Activated B cell treated with CpG ODN at 0.5 μM for 24 hours (primary cell): ENCODE data around the gene PPTC7. TPM values are rescaled to one million over a fixed set of nuclear protein-coding genes. Genes with fewer than 3 reads are reported as not detected.
A peak's percentile ranks its signal among the peaks of the same experiment; 100 is the strongest.
"Not testable (repeated sequence)": the region's sequence is repeated elsewhere in the genome, so short reads cannot be mapped to it uniquely, and the experiment has no call there.

Experiments used
- ATAC-seq: fragments of 200-7000 bp; cut with Tn5 transposase; one replicate; pipeline ENCODE4 v1.10.0; 2021; ENCODE audit warnings: low read depth, mild to moderate bottlenecking, moderate library complexity
- CTCF ChIA-PET: fragments of 350-600 bp; sonication (Branson Sonifier 250); formaldehyde crosslinking; loops from one replicate; lab custom pipeline; 2021; ENCODE audit warnings: antibody characterized with exemption; lab: Charles Lee
- POLR2A ChIA-PET: fragments of 350-600 bp; sonication (Branson Sonifier 250); formaldehyde crosslinking; loops from one replicate; lab custom pipeline; 2021; ENCODE audit warnings: antibody characterized with exemption; lab: Charles Lee
- DNase-seq: peaks from one replicate; pipeline ENCODE4 v3.0.0; 2022
- H3K27ac Mint-ChIP-seq: one replicate; pipeline ENCODE4 v1.8.0; 2020; ENCODE audit warnings: mixed read lengths
- H3K27me3 Mint-ChIP-seq: one replicate; pipeline ENCODE4 v1.8.0; 2021; ENCODE audit warnings: mixed read lengths
- H3K36me3 Mint-ChIP-seq: one replicate; pipeline ENCODE4 v1.8.0; 2021; ENCODE audit warnings: low read depth, mixed read lengths
- H3K4me1 Mint-ChIP-seq: one replicate; pipeline ENCODE4 v1.8.0; 2021; ENCODE audit warnings: mixed read lengths
- H3K4me3 Mint-ChIP-seq: one replicate; pipeline ENCODE4 v1.8.0; 2020; ENCODE audit warnings: mild to moderate bottlenecking, mixed read lengths
- H3K9me3 Mint-ChIP-seq: one replicate; pipeline ENCODE4 v1.8.0; 2020; ENCODE audit warnings: mixed read lengths
- intact Hi-C: fragments of 100-400 bp; cut with micrococcal nuclease; formaldehyde crosslinking; loops from one replicate; pipeline ENCODE4 v1.15.1; 2024
- total RNA-seq: library from RNA; stranded (reverse); gene quantifications from 2 replicates; pipeline ENCODE4 v1.2.3, GENCODE V29; 2022
- TF ChIP-seq, protein P1 (sequence below): fragments of 200-600 bp; IDR thresholded peaks from one replicate; pipeline ENCODE4 v1.8.0; 2022; ENCODE audit warnings: antibody characterized with exemption, mild to moderate bottlenecking

The PPTC7 gene
- total RNA-seq, 1 donor from 2014 or later, result 40.8 TPM

DNA sequence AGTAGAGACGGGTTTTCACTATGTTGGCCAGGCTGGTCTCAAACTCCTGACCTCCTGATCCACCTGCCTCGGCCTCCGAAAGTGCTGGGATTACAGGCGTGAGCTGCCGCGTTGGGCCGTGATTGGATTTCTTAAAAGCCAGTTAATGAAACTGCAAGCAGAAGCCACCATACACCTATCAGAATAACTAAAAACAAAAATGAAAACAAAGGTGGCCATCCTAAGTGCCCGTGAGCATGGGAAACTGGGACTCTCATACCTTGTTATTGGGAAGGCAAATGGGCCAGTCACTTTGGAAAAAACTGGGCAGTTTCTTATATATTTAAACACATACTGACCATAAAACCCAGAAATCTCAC is 23.1 kb upstream of the PPTC7 start:
- POLR2A ChIA-PET, result interaction anchor here (0.6 to 6.9 kb wide), 32 partner anchors 8 to 607 kb away, joined by 3 to 90 read pairs (median 7); partner anchors contain the start of genes ANKRD13A, ARPC3, FAM216A and GPN3
- H3K27me3 Mint-ChIP-seq, result no peaks in the 10 kb centered on the region

GRCh38 chr12:110602085-110602814 is 19.1 kb upstream of the PPTC7 start:
- H3K4me1 Mint-ChIP-seq, result peaks cover 62% of the 10 kb centered on the region
- DNase-seq, H3K9me3 Mint-ChIP-seq, H3K27me3 Mint-ChIP-seq, H3K4me3 Mint-ChIP-seq, H3K36me3 Mint-ChIP-seq: not testable (repeated sequence)
- POLR2A ChIA-PET, result interaction anchor here (0.6 to 6.9 kb wide), 15 partner anchors 11 to 479 kb away, joined by 3 to 90 read pairs (median 4); partner anchors contain the start of genes ARPC3, FAM216A, GPN3 and IFT81
- H3K27ac Mint-ChIP-seq, result peak overlapping the region; percentile 70
- intact Hi-C loops, result loop anchor here (1.0 to 5.0 kb wide), 7 partner anchors 90 to 501 kb away; partner anchors contain the start of gene ATP2A2
- peak; percentile 45 for ATAC-seq
- CTCF ChIA-PET, result interaction anchor here (0.6 to 8.2 kb wide), 46 partner anchors 8 to 757 kb away, joined by 3 to 189 read pairs (median 4); partner anchors contain the start of genes ARPC3, FAM216A, GPN3 and TCTN1

More for the DNA sequence above, 23.1 kb upstream of the PPTC7 start:
- Mint-ChIP-seq H3K9me3 (no peaks in the 10 kb centered on the region), H3K4me3 (peak overlapping the region; percentile 85), H3K27ac (peak overlapping the region; percentile 94), H3K36me3 (peaks cover 2% of the 10 kb centered on the region), H3K4me1 (peaks cover 84% of the 10 kb centered on the region)
- TF ChIP-seq, protein P1, sequence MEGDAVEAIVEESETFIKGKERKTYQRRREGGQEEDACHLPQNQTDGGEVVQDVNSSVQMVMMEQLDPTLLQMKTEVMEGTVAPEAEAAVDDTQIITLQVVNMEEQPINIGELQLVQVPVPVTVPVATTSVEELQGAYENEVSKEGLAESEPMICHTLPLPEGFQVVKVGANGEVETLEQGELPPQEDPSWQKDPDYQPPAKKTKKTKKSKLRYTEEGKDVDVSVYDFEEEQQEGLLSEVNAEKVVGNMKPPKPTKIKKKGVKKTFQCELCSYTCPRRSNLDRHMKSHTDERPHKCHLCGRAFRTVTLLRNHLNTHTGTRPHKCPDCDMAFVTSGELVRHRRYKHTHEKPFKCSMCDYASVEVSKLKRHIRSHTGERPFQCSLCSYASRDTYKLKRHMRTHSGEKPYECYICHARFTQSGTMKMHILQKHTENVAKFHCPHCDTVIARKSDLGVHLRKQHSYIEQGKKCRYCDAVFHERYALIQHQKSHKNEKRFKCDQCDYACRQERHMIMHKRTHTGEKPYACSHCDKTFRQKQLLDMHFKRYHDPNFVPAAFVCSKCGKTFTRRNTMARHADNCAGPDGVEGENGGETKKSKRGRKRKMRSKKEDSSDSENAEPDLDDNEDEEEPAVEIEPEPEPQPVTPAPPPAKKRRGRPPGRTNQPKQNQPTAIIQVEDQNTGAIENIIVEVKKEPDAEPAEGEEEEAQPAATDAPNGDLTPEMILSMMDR, result no peak
- ATAC-seq (no peak), DNase-seq (no peak)
- CTCF ChIA-PET, result interaction anchor here (0.8 to 1.5 kb wide), 4 partner anchors 9 to 157 kb away, joined by 3 read pairs; partner anchors contain the start of gene ARPC3
- intact Hi-C loops, result no loop called here

DNA sequence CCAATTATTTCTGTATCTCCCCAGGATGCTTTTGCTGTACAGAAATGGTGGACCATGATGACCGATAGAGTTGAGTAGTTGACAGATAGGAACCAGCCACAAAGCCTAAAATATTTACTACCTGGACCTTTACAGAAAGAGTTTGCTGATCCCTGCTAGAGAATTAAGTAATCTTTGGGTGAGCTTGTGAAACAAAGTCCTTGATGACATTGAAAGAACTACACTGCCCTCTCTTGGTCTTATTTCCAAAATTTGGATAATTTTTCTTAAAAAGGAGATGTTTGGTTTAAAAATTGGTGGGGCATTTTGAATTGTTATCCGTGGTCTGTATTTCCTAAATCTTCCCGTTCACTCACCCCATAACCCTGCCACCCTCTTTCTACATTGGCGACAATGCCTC is 17.1 kb upstream of the PPTC7 start:
- peak overlapping the region; percentile 69 for H3K27ac Mint-ChIP-seq
- POLR2A ChIA-PET, result interaction anchor here (0.6 to 5.2 kb wide), 10 partner anchors 9 to 165 kb away, joined by 3 to 31 read pairs (median 4); partner anchors contain the start of genes ARPC3, FAM216A and GPN3
- no peak overlapping the region for H3K4me3 Mint-ChIP-seq
- H3K36me3 Mint-ChIP-seq, result no peaks in the 10 kb centered on the region
- ATAC-seq, result peak; percentile 54
- no peaks in the 10 kb centered on the region for H3K27me3 Mint-ChIP-seq
- CTCF ChIA-PET, result interaction anchor here (0.8 to 8.2 kb wide), 33 partner anchors 9 to 653 kb away, joined by 3 to 189 read pairs (median 5); partner anchors contain the start of genes ARPC3, FAM216A, GPN3 and RAD9B
- no peak for DNase-seq
- H3K9me3 Mint-ChIP-seq, result no peaks in the 10 kb centered on the region
- intact Hi-C loops, result loop anchor here (1.0 to 5.0 kb wide), 3 partner anchors 17 to 318 kb away; partner anchors contain the start of genes ATP2A2 and PPTC7
- TF ChIP-seq, protein P1, result no peak
- peaks cover 44% of the 10 kb centered on the region for H3K4me1 Mint-ChIP-seq

GRCh38 chr12:110599334-110599733 is 16.2 kb upstream of the PPTC7 start:
- Mint-ChIP-seq H3K27ac (peak overlapping the region; percentile 2), H3K4me3 (no peak overlapping the region), H3K36me3 (no peaks in the 10 kb centered on the region), H3K27me3 (no peaks in the 10 kb centered on the region), H3K9me3 (no peaks in the 10 kb centered on the region), H3K4me1 (peaks cover 36% of the 10 kb centered on the region)
- ChIA-PET POLR2A (interaction anchor here (0.9 to 2.3 kb wide), 2 partner anchors 130 to 149 kb away, joined by 3 to 31 read pairs; partner anchors contain the start of genes ARPC3 and FAM216A), CTCF (interaction anchor here (0.7 to 8.2 kb wide), 17 partner anchors 14 to 151 kb away, joined by 3 to 189 read pairs (median 15); partner anchors contain the start of genes ARPC3, FAM216A, GPN3 and RAD9B)
- intact Hi-C loops, result no loop called here
- no peak for DNase-seq
- ATAC-seq, result no peak
- TF ChIP-seq, protein P1, result no peak

DNA sequence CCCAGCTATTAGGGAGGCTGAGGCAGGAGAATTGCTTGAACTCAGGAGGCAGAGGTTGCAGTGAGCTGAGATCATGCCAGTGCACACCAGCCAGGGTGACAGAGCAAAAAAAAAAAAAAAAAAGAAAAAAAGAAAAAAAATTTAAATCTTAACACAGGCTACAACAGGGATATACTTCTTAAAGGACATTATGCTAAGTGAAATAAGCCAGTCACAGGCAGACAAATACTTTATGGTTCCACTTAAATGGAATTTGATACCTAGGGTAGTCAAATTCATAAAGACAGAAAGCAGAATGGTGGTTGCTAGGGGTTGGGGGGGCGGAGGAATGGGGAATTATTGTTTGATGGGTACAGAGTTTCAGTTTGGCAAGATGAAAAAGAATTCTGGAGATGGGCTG is 14.8 kb upstream of the PPTC7 start:
- ChIA-PET POLR2A (interaction anchor here (0.7 kb wide), 1 partner anchor 19 kb away, joined by 6 read pairs; no protein-coding TSS in a partner anchor), CTCF (interaction anchor here (1.2 to 8.2 kb wide), 4 partner anchors 84 to 149 kb away, joined by 3 to 189 read pairs (median 62); partner anchors contain the start of genes ARPC3, FAM216A and GPN3)
- Mint-ChIP-seq H3K9me3 (no peaks in the 10 kb centered on the region), H3K4me3 (no peak overlapping the region), H3K27ac (no peak overlapping the region), H3K4me1 (peaks cover 25% of the 10 kb centered on the region), H3K36me3 (no peaks in the 10 kb centered on the region), H3K27me3 (no peaks in the 10 kb centered on the region)
- TF ChIP-seq, protein P1, result no peak
- ATAC-seq (no peak), DNase-seq (no peak)
- intact Hi-C loops, result no loop called here

- H3K36me3 Mint-ChIP-seq, H3K27me3 Mint-ChIP-seq, intact Hi-C loops, H3K9me3 Mint-ChIP-seq, H3K27ac Mint-ChIP-seq, ATAC-seq, DNase-seq, H3K4me3 Mint-ChIP-seq: not testable (repeated sequence)
- ChIA-PET POLR2A (interaction anchor here (2.9 kb wide), 1 partner anchor 143 kb away, joined by 13 read pairs; the partner anchor contains the start of gene ARPC3), CTCF (interaction anchor here (3.8 kb wide), 1 partner anchor 9 kb away, joined by 27 read pairs; no protein-coding TSS in a partner anchor)
- H3K4me1 Mint-ChIP-seq, result peaks cover 40% of the 10 kb centered on the region
These were observed 9.8 kb upstream of the PPTC7 start for GRCh38 chr12:110592919-110593318.
